Stimulated activated CD8-positive, alpha-beta memory T cell treated with anti-CD3 and anti-CD28 coated beads, Interleukin-7, amount 100 ng/mL, for 4 hours (primary cell): Measurements from ENCODE around the gene RAB25.

Experiments
- DNase-seq, 2 donors: peaks; one replicate each; pipeline ENCODE4 v3.0.0-alpha.2; 2020; ENCODE audit warnings: low read depth in 2 of 2

Gene RAB25

GRCh38 chr1:156117414-156118176 is 56.6 kb downstream of the RAB25 start:
- no peak for DNase-seq

- DNase-seq, result no peak
Observed at GRCh38 chr1:156118177-156118868, 57.4 kb downstream of the RAB25 start.

GRCh38 chr1:156119503-156120209 is 58.7 kb downstream of the RAB25 start:
- DNase-seq, result no peak
